GM23338 (cell line): ENCODE measurements around the gene AP2B1. TPM values are rescaled to one million over a fixed set of nuclear protein-coding genes. Genes with fewer than 3 reads are reported as not detected.

Source experiments
- ATAC-seq: fragments of 200-7000 bp; cut with Tn5 transposase; 3 replicates; pipeline ENCODE4 v1.9.1; 2020
- DNase-seq: peaks from one replicate; pipeline ENCODE4 v3.0.0-alpha.2; 2015; ENCODE audit warnings: low spot score
- H2AFZ ChIP-seq: fragments of 200-600 bp; sonication (generic); 2 replicates; pipeline ENCODE4 v1.8.0; 2016; ENCODE audit warnings: antibody characterized with exemption, mild to moderate bottlenecking, moderate library complexity
- H3F3A ChIP-seq: fragments of 200-600 bp; sonication (generic); replicated peaks from 2 replicates; pipeline ENCODE4 v1.8.0; 2017; ENCODE audit warnings: antibody characterized with exemption, mixed run types, low read depth
- H3K27ac ChIP-seq: fragments of 200-600 bp; sonication (generic); 2 replicates; pipeline ENCODE4 v1.6.1; 2016; ENCODE audit warnings: low read depth
- H3K27me3 ChIP-seq: fragments of 200-600 bp; sonication (generic); 2 replicates; pipeline ENCODE4 v1.8.0; 2016; ENCODE audit warnings: mild to moderate bottlenecking, mixed run types, moderate library complexity; ENCODE audit not compliant: insufficient read depth
- H3K36me3 ChIP-seq: fragments of 200-600 bp; sonication (generic); 2 replicates; pipeline ENCODE4 v1.8.0; 2016; ENCODE audit warnings: mild to moderate bottlenecking; ENCODE audit not compliant: insufficient read depth
- H3K4me1 ChIP-seq: fragments of 200-600 bp; sonication (generic); 2 replicates; pipeline ENCODE4 v1.8.0; 2016; ENCODE audit warnings: mild to moderate bottlenecking, moderate library complexity; ENCODE audit not compliant: insufficient read depth
- H3K4me2 ChIP-seq: fragments of 200-600 bp; sonication (generic); 2 replicates; pipeline ENCODE4 v1.7.1; 2017; ENCODE audit warnings: mixed run types
- H3K4me3 ChIP-seq: fragments of 200-600 bp; sonication (generic); 2 replicates; pipeline ENCODE4 v1.6.1; 2016; ENCODE audit warnings: mixed run types
- H3K79me2 ChIP-seq: fragments of 200-600 bp; sonication (generic); replicated peaks from 2 replicates; pipeline ENCODE4 v1.8.0; 2017; ENCODE audit warnings: mild to moderate bottlenecking; ENCODE audit not compliant: insufficient read depth
- H3K9me2 ChIP-seq: fragments of 200-600 bp; sonication (generic); 2 replicates; pipeline ENCODE4 v1.8.0; 2017; ENCODE audit not compliant: insufficient read depth
- H4K20me1 ChIP-seq: fragments of 200-600 bp; sonication (generic); replicated peaks from 2 replicates; pipeline ENCODE4 v1.8.0; 2017; ENCODE audit warnings: mild to moderate bottlenecking; ENCODE audit not compliant: insufficient read depth
- H3K27ac Mint-ChIP-seq: 2 replicates; pipeline ENCODE4 v1.8.0; 2020; ENCODE audit warnings: inconsistent platforms, mild to moderate bottlenecking, moderate library complexity, mixed read lengths
- H3K27me3 Mint-ChIP-seq: 3 replicates; pipeline ENCODE4 v1.8.0; 2022; ENCODE audit warnings: low read depth, mild to moderate bottlenecking, moderate library complexity, mixed read lengths, inconsistent platforms; ENCODE audit not compliant: insufficient read depth, poor library complexity
- H3K36me3 Mint-ChIP-seq: 3 replicates; pipeline ENCODE4 v1.8.0; 2021; ENCODE audit warnings: low read depth, mild to moderate bottlenecking, inconsistent platforms, moderate library complexity, mixed read lengths
- H3K4me1 Mint-ChIP-seq: 3 replicates; pipeline ENCODE4 v1.8.0; 2020; ENCODE audit warnings: mild to moderate bottlenecking, inconsistent platforms, mixed read lengths
- H3K4me3 Mint-ChIP-seq: 3 replicates; pipeline ENCODE4 v1.8.0; 2021; ENCODE audit warnings: moderate library complexity, mild to moderate bottlenecking, inconsistent platforms, mixed read lengths
- H3K9me3 Mint-ChIP-seq: 3 replicates; pipeline ENCODE4 v1.8.0; 2020; ENCODE audit warnings: moderate library complexity, mild to moderate bottlenecking, inconsistent platforms, mixed read lengths
- CREB1 ChIP-seq: fragments of 250-450 bp; sonication (Bioruptor Pico); IDR thresholded peaks from 2 replicates; pipeline ENCODE4 v1.5.0; 2020; ENCODE audit warnings: low read depth, mild to moderate bottlenecking, moderate library complexity
- EZH2 ChIP-seq: fragments of 200-600 bp; sonication (generic); IDR thresholded peaks from one replicate; pipeline ENCODE4 v1.8.0; 2017; ENCODE audit warnings: antibody characterized with exemption, mild to moderate bottlenecking, low read depth; ENCODE audit not compliant: unreplicated experiment
- EZH2phosphoT487 ChIP-seq: fragments of 200-600 bp; sonication (generic); IDR thresholded peaks from one replicate; pipeline ENCODE4 v1.8.1; 2018; ENCODE audit warnings: antibody characterized with exemption; ENCODE audit not compliant: unreplicated experiment
- JUNB ChIP-seq: IDR thresholded peaks from one replicate; pipeline ENCODE4 v1.6.1; 2016; ENCODE audit warnings: antibody characterized with exemption; ENCODE audit not compliant: unreplicated experiment
- NANOG ChIP-seq: IDR thresholded peaks from 2 replicates; pipeline ENCODE4 v1.6.1; 2016; ENCODE audit warnings: antibody characterized with exemption, borderline replicate concordance
- POLR2AphosphoS5 ChIP-seq: IDR thresholded peaks from 2 replicates; pipeline ENCODE4 v1.6.1; 2016; ENCODE audit warnings: antibody characterized with exemption, low read depth
- STAT1 ChIP-seq: IDR thresholded peaks from one replicate; pipeline ENCODE4 v1.6.1; 2016; ENCODE audit warnings: antibody characterized with exemption; ENCODE audit not compliant: unreplicated experiment
- ZNF114 ChIP-seq: fragments of 250-450 bp; sonication (Bioruptor Pico); IDR thresholded peaks from 2 replicates; pipeline ENCODE4 v1.5.0; 2020; ENCODE audit warnings: mild to moderate bottlenecking, moderate library complexity
- ZNF331 ChIP-seq: fragments of 250-450 bp; sonication (Bioruptor Pico); IDR thresholded peaks from 2 replicates; pipeline ENCODE4 v1.5.0; 2020; ENCODE audit warnings: low read depth, mild to moderate bottlenecking, moderate library complexity
- polyA plus RNA-seq: library from polyadenylated mRNA; unstranded; fragments of >200 nt; fragmentation: Nextera tagmentation; extraction: Ambion mirVana; gene quantifications from 2 replicates; pipeline ENCODE4 v1.2.1, GENCODE V29; 2016
- total RNA-seq: library from RNA; depleted of rRNA; stranded (reverse); fragments of >200 nt; shearing (Covaris generic); gene quantifications from 2 replicates; pipeline ENCODE4 v1.2.3, GENCODE V29; 2014
- TF ChIP-seq, protein P1 (sequence below): IDR thresholded peaks from 2 replicates; pipeline ENCODE4 v1.6.1; 2016; ENCODE audit warnings: antibody characterized with exemption
- TF ChIP-seq, protein P2 (sequence below): fragments of 250-450 bp; sonication (Bioruptor Pico); IDR thresholded peaks from 2 replicates; pipeline ENCODE4 v1.5.0; 2020; ENCODE audit warnings: mild to moderate bottlenecking, moderate library complexity
- TF ChIP-seq, protein P3 (sequence below), 2 experiments: fragments of 200-600 bp in 1 of 2; sonication (generic) in 1 of 2; conservative IDR thresholded peaks; 2 replicates each; pipeline versions ENCODE4 v1.5.1 to v1.6.1; 2016 to 2017; ENCODE audit warnings: antibody characterized with exemption in 2 of 2, low read depth in 2 of 2, mild to moderate bottlenecking in 2 of 2, moderate library complexity in 1 of 2
- TF ChIP-seq, protein P4 (sequence below): IDR thresholded peaks from one replicate; pipeline ENCODE4 v1.6.1; 2018; ENCODE audit warnings: antibody characterized with exemption; ENCODE audit not compliant: unreplicated experiment

Gene AP2B1
- total and polyA plus RNA-seq, 2 experiments from 2014 or later: 89.7 to 144 TPM

DNA sequence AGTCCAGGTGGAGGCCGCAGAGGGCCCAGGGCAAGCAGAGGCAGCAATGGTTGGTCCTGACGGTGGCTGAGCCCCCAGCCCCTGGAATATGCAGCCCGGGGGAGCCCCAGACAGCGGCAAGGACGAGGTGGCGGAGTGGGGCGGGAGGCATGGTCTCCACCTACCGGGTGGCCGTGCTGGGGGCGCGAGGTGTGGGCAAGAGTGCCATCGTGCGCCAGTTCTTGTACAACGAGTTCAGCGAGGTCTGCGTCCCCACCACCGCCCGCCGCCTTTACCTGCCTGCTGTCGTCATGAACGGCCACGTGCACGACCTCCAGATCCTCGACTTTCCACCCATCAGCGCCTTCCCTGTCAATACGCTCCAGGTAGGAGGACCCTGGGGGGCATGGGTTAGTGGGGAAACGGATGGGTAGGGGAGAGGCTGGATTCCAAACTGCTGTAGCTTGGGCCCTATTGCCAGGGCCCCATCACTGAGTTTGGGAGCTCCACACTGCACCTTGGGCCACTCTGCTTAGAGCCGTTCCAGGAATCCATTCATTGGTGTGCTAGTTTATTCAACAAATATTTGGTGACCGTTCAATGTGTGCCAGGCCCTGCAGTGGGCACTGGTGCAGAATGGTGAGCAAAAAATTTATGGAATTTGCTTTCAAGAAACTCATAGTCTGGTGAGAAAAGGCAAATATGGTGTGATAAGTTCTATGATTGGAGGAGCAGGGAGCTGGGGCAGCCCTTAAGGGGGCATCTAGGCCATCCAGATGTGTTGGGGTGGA lies 148.1 kb downstream of the AP2B1 start:
- Histone ChIP-seq H3K27ac (no peak overlapping the region), H3K79me2 (no peaks in the 10 kb centered on the region), H4K20me1 (no peaks in the 10 kb centered on the region; the same call in 1 of the 2 replicates), H3K4me3 (no peak overlapping the region), H2AFZ (no peak overlapping the region), H3F3A (0 out of 2 replicates have a peak, but pooled peaks cover 3% of the 10 kb centered on the region), H3K9me2 (no peaks in the 10 kb centered on the region), H3K4me1 (peaks cover 12% of the 10 kb centered on the region), H3K4me2 (no peak overlapping the region), H3K36me3 (no peaks in the 10 kb centered on the region), H3K27me3 (peaks cover 37% of the 10 kb centered on the region)
- Mint-ChIP-seq H3K36me3 (peaks cover 3% of the 10 kb centered on the region; the same call in 1 of the 3 replicates), H3K27ac (no peak overlapping the region; the same call in 1 of the 2 replicates), H3K4me1 (peaks cover 16% of the 10 kb centered on the region), H3K9me3 (peaks cover 6% of the 10 kb centered on the region; the same call in 1 of the 3 replicates), H3K4me3 (no peak overlapping the region), H3K27me3 (peaks cover 22% of the 10 kb centered on the region)
- no peak for ATAC-seq
- TF ChIP-seq, protein P1, sequence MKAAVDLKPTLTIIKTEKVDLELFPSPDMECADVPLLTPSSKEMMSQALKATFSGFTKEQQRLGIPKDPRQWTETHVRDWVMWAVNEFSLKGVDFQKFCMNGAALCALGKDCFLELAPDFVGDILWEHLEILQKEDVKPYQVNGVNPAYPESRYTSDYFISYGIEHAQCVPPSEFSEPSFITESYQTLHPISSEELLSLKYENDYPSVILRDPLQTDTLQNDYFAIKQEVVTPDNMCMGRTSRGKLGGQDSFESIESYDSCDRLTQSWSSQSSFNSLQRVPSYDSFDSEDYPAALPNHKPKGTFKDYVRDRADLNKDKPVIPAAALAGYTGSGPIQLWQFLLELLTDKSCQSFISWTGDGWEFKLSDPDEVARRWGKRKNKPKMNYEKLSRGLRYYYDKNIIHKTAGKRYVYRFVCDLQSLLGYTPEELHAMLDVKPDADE: no peak
- TF ChIP-seq, protein P2, sequence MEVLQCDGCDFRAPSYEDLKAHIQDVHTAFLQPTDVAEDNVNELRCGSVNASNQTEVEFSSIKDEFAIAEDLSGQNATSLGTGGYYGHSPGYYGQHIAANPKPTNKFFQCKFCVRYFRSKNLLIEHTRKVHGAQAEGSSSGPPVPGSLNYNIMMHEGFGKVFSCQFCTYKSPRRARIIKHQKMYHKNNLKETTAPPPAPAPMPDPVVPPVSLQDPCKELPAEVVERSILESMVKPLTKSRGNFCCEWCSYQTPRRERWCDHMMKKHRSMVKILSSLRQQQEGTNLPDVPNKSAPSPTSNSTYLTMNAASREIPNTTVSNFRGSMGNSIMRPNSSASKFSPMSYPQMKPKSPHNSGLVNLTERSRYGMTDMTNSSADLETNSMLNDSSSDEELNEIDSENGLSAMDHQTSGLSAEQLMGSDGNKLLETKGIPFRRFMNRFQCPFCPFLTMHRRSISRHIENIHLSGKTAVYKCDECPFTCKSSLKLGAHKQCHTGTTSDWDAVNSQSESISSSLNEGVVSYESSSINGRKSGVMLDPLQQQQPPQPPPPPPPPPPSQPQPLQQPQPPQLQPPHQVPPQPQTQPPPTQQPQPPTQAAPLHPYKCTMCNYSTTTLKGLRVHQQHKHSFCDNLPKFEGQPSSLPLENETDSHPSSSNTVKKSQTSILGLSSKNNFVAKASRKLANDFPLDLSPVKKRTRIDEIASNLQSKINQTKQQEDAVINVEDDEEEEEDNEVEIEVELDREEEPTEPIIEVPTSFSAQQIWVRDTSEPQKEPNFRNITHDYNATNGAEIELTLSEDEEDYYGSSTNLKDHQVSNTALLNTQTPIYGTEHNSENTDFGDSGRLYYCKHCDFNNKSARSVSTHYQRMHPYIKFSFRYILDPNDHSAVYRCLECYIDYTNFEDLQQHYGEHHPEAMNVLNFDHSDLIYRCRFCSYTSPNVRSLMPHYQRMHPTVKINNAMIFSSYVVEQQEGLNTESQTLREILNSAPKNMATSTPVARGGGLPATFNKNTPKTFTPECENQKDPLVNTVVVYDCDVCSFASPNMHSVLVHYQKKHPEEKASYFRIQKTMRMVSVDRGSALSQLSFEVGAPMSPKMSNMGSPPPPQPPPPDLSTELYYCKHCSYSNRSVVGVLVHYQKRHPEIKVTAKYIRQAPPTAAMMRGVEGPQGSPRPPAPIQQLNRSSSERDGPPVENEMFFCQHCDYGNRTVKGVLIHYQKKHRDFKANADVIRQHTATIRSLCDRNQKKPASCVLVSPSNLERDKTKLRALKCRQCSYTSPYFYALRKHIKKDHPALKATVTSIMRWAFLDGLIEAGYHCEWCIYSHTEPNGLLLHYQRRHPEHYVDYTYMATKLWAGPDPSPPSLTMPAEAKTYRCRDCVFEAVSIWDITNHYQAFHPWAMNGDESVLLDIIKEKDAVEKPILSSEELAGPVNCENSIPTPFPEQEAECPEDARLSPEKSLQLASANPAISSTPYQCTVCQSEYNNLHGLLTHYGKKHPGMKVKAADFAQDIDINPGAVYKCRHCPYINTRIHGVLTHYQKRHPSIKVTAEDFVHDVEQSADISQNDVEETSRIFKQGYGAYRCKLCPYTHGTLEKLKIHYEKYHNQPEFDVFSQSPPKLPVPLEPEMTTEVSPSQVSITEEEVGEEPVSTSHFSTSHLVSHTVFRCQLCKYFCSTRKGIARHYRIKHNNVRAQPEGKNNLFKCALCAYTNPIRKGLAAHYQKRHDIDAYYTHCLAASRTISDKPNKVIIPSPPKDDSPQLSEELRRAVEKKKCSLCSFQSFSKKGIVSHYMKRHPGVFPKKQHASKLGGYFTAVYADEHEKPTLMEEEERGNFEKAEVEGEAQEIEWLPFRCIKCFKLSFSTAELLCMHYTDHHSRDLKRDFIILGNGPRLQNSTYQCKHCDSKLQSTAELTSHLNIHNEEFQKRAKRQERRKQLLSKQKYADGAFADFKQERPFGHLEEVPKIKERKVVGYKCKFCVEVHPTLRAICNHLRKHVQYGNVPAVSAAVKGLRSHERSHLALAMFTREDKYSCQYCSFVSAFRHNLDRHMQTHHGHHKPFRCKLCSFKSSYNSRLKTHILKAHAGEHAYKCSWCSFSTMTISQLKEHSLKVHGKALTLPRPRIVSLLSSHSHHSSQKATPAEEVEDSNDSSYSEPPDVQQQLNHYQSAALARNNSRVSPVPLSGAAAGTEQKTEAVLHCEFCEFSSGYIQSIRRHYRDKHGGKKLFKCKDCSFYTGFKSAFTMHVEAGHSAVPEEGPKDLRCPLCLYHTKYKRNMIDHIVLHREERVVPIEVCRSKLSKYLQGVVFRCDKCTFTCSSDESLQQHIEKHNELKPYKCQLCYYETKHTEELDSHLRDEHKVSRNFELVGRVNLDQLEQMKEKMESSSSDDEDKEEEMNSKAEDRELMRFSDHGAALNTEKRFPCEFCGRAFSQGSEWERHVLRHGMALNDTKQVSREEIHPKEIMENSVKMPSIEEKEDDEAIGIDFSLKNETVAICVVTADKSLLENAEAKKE (CRISPR knock-in tag): no peak
- no peak for TF ChIP-seq EZH2
- TF ChIP-seq EZH2phosphoT487: no peak
- TF ChIP-seq, protein P3, sequence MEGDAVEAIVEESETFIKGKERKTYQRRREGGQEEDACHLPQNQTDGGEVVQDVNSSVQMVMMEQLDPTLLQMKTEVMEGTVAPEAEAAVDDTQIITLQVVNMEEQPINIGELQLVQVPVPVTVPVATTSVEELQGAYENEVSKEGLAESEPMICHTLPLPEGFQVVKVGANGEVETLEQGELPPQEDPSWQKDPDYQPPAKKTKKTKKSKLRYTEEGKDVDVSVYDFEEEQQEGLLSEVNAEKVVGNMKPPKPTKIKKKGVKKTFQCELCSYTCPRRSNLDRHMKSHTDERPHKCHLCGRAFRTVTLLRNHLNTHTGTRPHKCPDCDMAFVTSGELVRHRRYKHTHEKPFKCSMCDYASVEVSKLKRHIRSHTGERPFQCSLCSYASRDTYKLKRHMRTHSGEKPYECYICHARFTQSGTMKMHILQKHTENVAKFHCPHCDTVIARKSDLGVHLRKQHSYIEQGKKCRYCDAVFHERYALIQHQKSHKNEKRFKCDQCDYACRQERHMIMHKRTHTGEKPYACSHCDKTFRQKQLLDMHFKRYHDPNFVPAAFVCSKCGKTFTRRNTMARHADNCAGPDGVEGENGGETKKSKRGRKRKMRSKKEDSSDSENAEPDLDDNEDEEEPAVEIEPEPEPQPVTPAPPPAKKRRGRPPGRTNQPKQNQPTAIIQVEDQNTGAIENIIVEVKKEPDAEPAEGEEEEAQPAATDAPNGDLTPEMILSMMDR (conservative IDR thresholded peaks at IDR 0.05; ENCODE audit: low read depth in 2 of 2): no peak
- TF ChIP-seq ZNF114 (CRISPR knock-in tag): no peak
- no peak for TF ChIP-seq POLR2AphosphoS5
- TF ChIP-seq JUNB: no peak
- TF ChIP-seq, protein P4, sequence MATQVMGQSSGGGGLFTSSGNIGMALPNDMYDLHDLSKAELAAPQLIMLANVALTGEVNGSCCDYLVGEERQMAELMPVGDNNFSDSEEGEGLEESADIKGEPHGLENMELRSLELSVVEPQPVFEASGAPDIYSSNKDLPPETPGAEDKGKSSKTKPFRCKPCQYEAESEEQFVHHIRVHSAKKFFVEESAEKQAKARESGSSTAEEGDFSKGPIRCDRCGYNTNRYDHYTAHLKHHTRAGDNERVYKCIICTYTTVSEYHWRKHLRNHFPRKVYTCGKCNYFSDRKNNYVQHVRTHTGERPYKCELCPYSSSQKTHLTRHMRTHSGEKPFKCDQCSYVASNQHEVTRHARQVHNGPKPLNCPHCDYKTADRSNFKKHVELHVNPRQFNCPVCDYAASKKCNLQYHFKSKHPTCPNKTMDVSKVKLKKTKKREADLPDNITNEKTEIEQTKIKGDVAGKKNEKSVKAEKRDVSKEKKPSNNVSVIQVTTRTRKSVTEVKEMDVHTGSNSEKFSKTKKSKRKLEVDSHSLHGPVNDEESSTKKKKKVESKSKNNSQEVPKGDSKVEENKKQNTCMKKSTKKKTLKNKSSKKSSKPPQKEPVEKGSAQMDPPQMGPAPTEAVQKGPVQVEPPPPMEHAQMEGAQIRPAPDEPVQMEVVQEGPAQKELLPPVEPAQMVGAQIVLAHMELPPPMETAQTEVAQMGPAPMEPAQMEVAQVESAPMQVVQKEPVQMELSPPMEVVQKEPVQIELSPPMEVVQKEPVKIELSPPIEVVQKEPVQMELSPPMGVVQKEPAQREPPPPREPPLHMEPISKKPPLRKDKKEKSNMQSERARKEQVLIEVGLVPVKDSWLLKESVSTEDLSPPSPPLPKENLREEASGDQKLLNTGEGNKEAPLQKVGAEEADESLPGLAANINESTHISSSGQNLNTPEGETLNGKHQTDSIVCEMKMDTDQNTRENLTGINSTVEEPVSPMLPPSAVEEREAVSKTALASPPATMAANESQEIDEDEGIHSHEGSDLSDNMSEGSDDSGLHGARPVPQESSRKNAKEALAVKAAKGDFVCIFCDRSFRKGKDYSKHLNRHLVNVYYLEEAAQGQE: no peak
- TF ChIP-seq NANOG: no peak
- TF ChIP-seq STAT1: no peak
- TF ChIP-seq CREB1 (CRISPR knock-in tag): no peak
- no peak for TF ChIP-seq ZNF331 (CRISPR knock-in tag)
- DNase-seq: no peak
